Measurements from ENCODE around the gene SAC3D1.

Gene SAC3D1

GRCh38 chr11:65059959-65060824 lies 19.2 kb downstream of the SAC3D1 start:
- DNase-seq (ENCODE audit: low read depth), result no peak

DNA sequence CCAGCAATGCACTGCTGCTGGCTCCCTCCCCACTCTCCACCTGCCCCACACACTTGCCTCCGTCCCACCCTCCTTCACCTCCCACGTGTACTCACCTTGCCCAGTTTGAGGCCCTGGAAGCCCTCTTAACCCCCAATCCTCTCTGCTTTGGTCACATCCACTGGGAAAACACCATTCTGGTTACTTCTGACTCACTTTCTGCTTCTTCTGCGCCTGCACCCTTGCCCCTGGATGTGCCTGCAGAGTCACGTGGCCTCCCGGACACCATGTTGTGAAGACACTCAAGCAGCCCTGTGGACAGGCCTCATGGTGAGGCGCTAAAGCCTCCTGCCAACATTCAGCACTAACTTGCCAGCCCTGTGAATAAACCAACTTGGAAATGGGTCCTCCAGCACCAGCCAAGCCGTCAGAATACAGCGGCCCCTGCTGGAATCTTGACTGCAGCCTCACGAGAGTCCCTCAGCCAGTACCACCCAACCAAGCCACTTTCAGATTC lies 20.0 kb downstream of the SAC3D1 start:
- no peak for DNase-seq (ENCODE audit: low read depth)

GRCh38 chr11:65063532-65063931 lies 22.5 kb downstream of the SAC3D1 start:
- DNase-seq (ENCODE audit: low read depth), result no peak

- DNase-seq (ENCODE audit: low read depth), result no peak
These were observed 23.8 kb downstream of the SAC3D1 start for GRCh38 chr11:65064847-65065240.

DNA sequence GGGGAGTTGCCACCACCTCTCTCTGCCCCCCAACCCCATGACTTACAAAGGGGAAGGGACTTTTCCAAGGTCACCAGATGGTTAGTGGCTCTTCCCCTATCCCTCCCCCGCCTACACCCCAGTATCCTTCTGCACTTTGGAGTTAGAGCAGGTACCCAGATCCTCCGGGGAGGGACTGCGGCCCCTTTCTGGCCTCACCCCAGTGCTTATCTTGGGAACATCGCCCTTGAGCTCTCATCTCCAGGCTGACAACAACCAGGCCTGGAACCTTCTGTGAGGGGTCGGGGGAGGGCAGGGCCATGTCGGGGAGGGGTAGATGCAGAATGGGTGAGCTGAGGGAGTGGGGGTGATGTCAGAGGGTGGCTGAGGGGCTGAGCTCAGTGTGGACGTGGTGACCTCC lies 24.8 kb downstream of the SAC3D1 start:
- DNase-seq (ENCODE audit: low read depth), result no peak

GRCh38 chr11:65066315-65066714 lies 25.3 kb downstream of the SAC3D1 start:
- DNase-seq (ENCODE audit: low read depth), result no peak

DNA sequence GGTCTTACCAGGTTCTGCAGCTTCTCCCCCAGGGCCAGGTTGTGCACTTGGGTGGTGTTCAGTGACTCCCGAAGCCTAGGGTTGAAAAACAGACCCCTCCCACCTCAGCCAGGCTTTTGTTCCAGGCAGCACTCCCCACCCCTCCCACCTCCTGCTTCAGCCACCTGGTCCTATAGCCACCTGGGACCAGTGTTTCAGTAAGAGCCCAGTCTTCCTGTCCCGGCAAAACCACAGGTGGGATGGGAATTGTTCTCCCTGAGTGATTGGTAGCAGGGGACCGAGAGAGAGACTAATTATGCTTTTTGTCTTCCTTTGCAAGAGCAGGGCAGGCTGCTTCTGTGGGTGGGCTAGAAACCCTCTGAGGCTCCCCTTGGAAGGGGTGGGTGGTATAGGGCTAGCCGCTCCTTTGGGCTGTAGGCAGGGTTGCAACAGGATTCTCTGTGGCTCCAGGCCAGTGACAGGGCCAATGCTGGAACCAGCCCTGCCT lies 25.8 kb downstream of the SAC3D1 start:
- DNase-seq (ENCODE audit: low read depth), result no peak

DNA sequence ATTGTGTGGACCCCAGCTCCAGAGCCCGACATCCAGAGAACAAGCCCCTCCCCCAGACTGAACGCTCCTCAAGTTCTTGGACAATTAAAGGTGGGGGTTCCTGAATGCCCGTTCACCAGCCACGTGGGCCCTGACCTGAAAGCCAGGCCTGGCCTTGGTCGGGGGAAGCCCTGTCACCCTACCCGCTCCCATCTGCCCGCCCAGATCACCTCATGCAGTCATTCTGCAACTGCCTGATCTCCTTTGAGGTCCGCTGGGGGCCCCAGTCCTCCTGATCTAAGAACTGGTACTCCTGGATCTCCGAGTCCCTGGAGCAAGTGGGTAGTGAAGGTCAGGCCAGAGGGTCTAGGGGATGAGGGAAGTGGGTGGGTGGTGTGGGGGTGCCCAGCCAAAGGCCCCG lies 26.4 kb downstream of the SAC3D1 start:
- no peak for DNase-seq (ENCODE audit: low read depth)

DNA sequence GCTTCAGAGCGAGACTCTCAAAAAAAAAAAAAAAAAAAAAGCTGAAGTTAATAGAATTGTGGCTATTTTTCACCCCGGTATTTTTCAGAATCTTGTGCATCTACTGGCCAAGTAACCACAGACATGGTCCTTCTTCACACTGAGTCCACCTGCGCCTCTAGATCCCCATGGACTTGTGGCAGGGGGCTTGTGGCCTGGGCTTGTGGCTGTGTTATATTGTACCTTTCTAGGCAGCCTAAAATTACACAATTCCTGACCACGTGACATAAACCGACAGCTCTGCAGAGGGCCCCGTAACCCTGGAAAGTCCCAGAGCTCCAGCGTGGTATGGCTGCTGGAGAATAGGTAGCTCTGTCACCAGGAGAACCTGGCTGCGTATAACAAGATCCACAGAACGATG lies 28.2 kb downstream of the SAC3D1 start:
- no peak for DNase-seq (ENCODE audit: low read depth)

DNA sequence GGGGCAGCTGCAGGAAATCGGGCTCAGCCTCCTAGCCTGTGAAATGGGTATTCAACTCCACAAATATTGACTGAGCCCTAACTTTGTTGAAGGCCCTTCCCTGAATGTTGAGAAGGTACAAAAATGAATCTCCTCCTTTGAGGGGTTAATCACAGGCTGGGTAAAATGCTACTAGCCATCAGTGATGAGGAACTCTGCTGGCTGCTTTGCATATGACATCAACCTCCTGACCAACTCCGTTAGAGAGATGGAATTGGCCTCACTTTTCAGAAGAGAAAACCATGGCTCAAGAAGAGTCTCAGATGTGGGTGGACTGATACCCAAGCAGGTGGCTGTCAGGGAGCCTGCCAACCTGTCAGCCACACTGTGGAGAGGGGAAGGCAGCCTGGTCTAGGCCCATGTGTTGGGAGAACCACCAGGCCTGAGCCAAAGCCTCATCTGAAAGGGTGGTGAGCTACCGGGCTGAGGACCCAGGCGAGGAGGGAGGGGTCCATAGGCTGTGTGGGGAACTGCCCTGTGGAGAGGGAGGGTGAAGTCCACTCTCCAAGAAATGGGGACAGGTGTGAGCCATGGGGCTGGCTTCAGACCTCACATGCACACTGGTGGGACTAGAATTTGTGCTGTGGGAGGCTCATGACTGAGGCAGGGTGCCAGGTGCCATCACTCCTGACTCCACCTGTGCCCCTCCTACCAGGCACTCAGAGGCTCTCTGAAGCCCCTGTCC lies 31.1 kb downstream of the SAC3D1 start:
- DNase-seq (ENCODE audit: low read depth), result no peak

GRCh38 chr11:65072631-65072966 lies 31.6 kb downstream of the SAC3D1 start:
- DNase-seq (ENCODE audit: low read depth), result no peak

- no peak for DNase-seq (ENCODE audit: low read depth)
These were observed 36.4 kb downstream of the SAC3D1 start for GRCh38 chr11:65077451-65077850.

DNA sequence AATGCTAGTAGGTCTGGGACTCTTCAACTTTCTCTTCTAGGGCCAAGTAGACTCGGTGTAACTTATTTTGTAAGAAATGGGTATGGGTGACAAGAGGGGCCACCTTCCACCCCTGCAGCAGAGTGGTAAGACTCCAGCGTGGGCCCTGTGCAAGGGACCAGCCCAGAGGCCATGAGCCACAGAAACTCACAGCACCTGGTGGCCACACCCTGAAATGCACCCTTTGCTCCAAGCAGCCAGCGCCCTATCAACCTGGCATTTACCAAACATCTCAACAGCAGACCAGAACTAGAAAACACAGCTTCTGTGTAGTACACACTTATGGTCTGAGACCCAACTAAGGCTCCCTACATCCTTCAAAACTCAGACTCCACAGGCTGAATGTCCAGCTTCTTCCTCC lies 37.1 kb downstream of the SAC3D1 start:
- peak; percentile 56 for DNase-seq (ENCODE audit: low read depth)

GRCh38 chr11:65078786-65079342 lies 37.9 kb downstream of the SAC3D1 start:
- no peak for DNase-seq (ENCODE audit: low read depth)

DNA sequence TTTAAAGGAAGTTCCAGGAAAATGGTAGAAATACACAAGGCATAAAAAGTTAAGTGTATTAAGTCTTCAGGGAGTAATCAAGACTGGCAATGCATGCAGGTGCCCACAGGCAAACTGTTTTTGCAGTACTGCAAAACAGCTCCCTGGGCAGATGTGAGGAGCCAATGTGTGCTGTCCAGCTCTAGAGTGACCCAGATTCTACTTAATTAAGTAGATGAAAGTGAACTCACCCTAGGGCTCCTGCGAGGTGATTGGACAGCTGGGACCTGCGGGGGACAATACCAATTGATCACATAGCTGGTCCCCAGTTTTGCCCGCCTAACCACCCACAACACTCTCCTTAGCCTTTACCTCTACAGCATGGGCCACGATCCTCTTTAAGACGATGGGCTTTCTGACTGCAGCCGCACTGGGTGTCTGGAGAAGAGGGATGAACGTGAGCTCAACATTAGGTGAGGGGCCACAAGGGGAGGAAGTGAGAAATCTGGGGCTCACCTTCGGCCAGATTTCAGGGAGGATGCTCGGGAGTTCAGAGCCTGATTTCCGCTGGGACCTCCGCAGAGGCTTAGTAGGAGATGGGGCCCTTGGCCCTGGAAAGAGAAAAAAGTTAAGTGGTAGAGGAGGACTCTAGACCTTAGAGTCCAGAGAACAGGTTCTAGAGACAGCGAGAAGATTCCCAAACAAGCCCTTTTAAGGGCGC lies 42.3 kb downstream of the SAC3D1 start:
- no peak for DNase-seq (ENCODE audit: low read depth)

GRCh38 chr11:65083834-65084597 lies 43.0 kb downstream of the SAC3D1 start, which contains the start of the genes CDCA5 and ZFPL1:
Gene CDCA5 (minus strand): TSS chr11:65084040. CDS start chr11:65083978, 62 bp downstream.
Gene ZFPL1 (plus strand): TSS chr11:65084222. CDS start chr11:65084699, 477 bp downstream.
- DNase-seq (ENCODE audit: low read depth), result peak; percentile 94

DNA sequence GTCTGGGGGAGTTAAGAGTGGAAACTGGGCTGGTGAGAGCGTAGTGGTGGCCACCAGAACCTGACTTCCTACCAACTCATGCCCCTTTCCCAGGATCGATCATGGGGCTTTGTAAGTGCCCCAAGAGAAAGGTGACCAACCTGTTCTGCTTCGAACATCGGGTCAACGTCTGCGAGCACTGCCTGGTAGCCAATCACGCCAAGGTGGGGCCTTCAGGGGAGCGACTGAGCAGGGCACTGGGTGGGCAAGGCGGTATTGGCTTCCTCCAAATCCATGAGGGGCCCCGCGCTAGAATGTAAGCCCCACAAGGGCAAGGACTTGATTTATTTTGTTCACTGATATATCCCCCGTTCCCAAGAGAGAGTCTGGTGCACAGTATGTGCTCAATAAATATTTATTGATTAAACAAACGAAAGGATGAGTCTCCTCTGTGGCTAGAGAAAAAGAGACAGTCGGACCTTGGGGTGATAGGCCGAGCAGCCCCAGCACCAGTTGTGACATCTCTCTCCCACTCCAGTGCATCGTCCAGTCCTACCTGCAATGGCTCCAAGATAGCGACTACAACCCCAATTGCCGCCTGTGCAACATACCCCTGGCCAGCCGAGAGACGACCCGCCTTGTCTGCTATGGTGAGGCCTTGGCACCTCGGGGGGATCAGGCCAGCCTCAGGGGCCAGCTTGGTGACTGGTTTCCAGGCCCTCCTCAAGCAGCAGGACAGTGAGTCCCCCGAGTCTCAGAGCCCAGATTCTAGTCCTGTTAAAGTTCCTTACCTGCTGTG lies 43.8 kb downstream of the SAC3D1 start:
- no peak for DNase-seq (ENCODE audit: low read depth)

- no peak for DNase-seq (ENCODE audit: low read depth)
These were observed 44.4 kb downstream of the SAC3D1 start for GRCh38 chr11:65085446-65085845.

- DNase-seq (ENCODE audit: low read depth), result no peak
These were observed 45.8 kb downstream of the SAC3D1 start for GRCh38 chr11:65086809-65087208.

DNA sequence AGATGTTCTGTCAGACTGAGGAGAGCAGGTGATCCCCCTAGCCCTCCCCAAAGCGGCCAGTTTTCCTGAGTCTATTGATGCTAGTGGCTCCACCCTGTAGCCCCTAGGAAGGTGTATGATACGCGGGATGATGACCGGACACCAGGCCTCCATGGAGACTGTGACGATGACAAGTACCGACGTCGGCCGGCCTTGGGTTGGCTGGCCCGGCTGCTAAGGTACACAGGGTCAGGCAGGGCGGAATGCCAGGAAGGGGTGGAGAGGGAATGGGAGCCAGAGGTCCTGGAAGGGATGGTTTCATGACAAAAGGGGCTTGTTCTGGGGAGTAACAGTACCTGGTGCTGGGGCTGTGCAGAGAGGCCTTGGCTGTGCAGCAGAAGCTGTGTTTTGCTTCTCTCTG lies 46.2 kb downstream of the SAC3D1 start:
- DNase-seq (ENCODE audit: low read depth), result no peak
